ENCODE measurements around the gene BCAP29.

The BCAP29 gene

DNA sequence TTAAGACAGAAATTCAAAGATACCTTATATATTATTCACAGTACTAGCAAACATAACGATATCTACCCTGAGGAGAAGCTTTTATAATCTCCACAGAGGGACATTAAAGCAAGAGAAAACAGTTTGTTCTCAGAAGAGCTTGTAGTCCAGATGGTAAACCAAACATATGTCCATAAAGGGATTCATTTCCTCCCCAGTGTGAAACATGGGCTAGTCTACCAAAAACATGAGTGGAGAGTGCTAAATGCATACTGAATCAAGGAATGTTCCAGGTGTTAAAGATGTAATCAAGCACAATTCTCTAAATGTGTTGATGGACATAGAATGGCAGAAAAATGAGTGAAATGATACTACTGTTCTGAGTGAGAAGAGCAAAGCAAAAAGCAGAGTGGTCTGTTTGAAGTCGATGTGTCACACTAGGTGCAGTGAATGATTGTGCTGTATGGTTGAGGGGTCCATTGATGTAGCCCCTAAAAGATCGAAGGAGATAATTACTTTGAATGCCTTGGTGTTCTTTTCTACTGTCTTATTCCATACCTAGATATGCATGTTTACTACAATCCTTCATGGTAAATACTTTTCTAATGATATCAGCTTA lies 25.3 kb downstream of the BCAP29 start:
- no peaks in the 10 kb centered on the region for H3K9me2 ChIP-seq (replicated peaks; ENCODE audit: insufficient read depth, low read length)
- H3K27ac ChIP-seq (ENCODE audit: low read depth, low read length) = no peak overlapping the region
- H3K4me2 ChIP-seq (ENCODE audit: low read depth, low read length, poor library complexity, severe bottlenecking) = no peak overlapping the region
- no peak overlapping the region for H3K4me3 ChIP-seq (ENCODE audit: insufficient read depth, low read length, poor library complexity, severe bottlenecking)
- peaks cover 20% of the 10 kb centered on the region; the same call in 1 of the 2 replicates for H3K36me3 ChIP-seq (ENCODE audit: low read length)
- H3F3A ChIP-seq (ENCODE audit: insufficient read depth) = 0 out of 2 replicates have a peak, but pooled peaks cover under 1% of the 10 kb centered on the region
- no peak overlapping the region for H2AFZ ChIP-seq (ENCODE audit: low read depth, low read length, severe bottlenecking)
- H3K27me3 ChIP-seq (ENCODE audit: low read length) = no peaks in the 10 kb centered on the region
- TF ChIP-seq EZH2phosphoT487 (conservative IDR thresholded peaks at IDR 0.05; ENCODE audit: low read length) = no peak
- TF ChIP-seq, protein P1, sequence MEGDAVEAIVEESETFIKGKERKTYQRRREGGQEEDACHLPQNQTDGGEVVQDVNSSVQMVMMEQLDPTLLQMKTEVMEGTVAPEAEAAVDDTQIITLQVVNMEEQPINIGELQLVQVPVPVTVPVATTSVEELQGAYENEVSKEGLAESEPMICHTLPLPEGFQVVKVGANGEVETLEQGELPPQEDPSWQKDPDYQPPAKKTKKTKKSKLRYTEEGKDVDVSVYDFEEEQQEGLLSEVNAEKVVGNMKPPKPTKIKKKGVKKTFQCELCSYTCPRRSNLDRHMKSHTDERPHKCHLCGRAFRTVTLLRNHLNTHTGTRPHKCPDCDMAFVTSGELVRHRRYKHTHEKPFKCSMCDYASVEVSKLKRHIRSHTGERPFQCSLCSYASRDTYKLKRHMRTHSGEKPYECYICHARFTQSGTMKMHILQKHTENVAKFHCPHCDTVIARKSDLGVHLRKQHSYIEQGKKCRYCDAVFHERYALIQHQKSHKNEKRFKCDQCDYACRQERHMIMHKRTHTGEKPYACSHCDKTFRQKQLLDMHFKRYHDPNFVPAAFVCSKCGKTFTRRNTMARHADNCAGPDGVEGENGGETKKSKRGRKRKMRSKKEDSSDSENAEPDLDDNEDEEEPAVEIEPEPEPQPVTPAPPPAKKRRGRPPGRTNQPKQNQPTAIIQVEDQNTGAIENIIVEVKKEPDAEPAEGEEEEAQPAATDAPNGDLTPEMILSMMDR (IDR thresholded peaks at IDR 0.05; ENCODE audit: insufficient read depth, low read length, poor library complexity, severe bottlenecking) = no peak
- no peak overlapping the region for H3K9ac ChIP-seq (ENCODE audit: low read length)
- no peaks in the 10 kb centered on the region for H3K79me2 ChIP-seq (ENCODE audit: insufficient read depth, low read length)
- no peaks in the 10 kb centered on the region for H3K9me3 ChIP-seq (ENCODE audit: insufficient read depth, low read length)
- no peaks in the 10 kb centered on the region for H4K20me1 ChIP-seq (ENCODE audit: low read depth, low read length)

DNA sequence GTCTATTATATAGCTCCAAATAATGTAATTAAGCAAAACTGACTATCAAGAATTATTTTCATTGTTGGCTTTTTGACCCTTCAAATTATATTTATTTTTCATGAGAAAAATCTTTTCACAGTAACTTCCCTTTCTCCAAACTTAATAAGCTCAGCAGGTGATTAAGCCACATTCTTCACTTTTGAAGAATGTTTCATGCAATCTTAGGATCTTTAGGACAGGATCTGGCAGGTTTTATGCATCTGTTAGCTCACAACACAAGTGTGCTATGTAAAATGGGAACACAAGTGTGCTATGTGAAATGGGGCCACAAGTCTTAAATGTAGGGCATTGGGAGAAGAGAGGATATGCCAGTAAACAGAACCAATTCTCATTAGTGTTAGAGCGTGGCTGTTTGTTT lies 26.3 kb downstream of the BCAP29 start:
- Histone ChIP-seq H4K20me1 (ENCODE audit: low read depth, low read length) (no peaks in the 10 kb centered on the region), H3K4me3 (ENCODE audit: insufficient read depth, low read length, poor library complexity, severe bottlenecking) (no peak overlapping the region), H3K9me3 (ENCODE audit: insufficient read depth, low read length) (no peaks in the 10 kb centered on the region), H3K36me3 (ENCODE audit: low read length) (peaks cover 15% of the 10 kb centered on the region; the same call in 1 of the 2 replicates), H3F3A (ENCODE audit: insufficient read depth) (no peaks in the 10 kb centered on the region), H3K4me2 (ENCODE audit: low read depth, low read length, poor library complexity, severe bottlenecking) (no peak overlapping the region), H3K27ac (ENCODE audit: low read depth, low read length) (no peak overlapping the region), H3K9me2 (replicated peaks; ENCODE audit: insufficient read depth, low read length) (no peaks in the 10 kb centered on the region), H3K79me2 (ENCODE audit: insufficient read depth, low read length) (no peaks in the 10 kb centered on the region), H2AFZ (ENCODE audit: low read depth, low read length, severe bottlenecking) (no peak overlapping the region), H3K27me3 (ENCODE audit: low read length) (no peaks in the 10 kb centered on the region), H3K9ac (ENCODE audit: low read length) (no peak overlapping the region)
- TF ChIP-seq, protein P1 (IDR thresholded peaks at IDR 0.05; ENCODE audit: insufficient read depth, low read length, poor library complexity, severe bottlenecking) = no peak
- no peak for TF ChIP-seq EZH2phosphoT487 (conservative IDR thresholded peaks at IDR 0.05; ENCODE audit: low read length)

DNA sequence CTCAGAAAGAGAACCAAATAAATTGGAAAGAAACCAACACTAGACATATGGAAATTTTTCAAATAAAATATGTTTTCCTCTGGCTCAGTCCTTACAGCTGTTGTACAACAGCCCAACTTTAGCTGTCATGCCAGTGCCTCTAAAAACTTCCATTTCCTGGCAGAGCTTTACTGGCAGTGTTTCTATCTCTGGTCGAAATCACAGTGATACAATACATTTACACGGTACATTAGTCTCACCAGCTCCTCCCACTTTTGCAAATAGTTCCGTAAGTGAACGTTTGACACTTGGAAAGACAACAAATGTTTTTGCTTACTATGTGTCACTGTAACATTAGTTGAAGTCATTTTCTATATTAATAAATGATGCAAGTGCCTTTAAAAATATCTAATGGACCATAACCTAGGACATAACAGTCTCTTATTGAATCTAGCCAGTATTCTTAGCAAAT lies 29.8 kb downstream of the BCAP29 start:
- H3K36me3 ChIP-seq (ENCODE audit: low read length) = peaks cover 11% of the 10 kb centered on the region; the same call in 1 of the 2 replicates
- H3K79me2 ChIP-seq (ENCODE audit: insufficient read depth, low read length) = no peaks in the 10 kb centered on the region
- no peak overlapping the region for H3K4me3 ChIP-seq (ENCODE audit: insufficient read depth, low read length, poor library complexity, severe bottlenecking)
- no peaks in the 10 kb centered on the region for H3K9me3 ChIP-seq (ENCODE audit: insufficient read depth, low read length)
- H3K27ac ChIP-seq (ENCODE audit: low read depth, low read length) = no peak overlapping the region
- H3K9ac ChIP-seq (ENCODE audit: low read length) = no peak overlapping the region
- no peak overlapping the region for H2AFZ ChIP-seq (ENCODE audit: low read depth, low read length, severe bottlenecking)
- no peaks in the 10 kb centered on the region for H4K20me1 ChIP-seq (ENCODE audit: low read depth, low read length)
- H3K4me2 ChIP-seq (ENCODE audit: low read depth, low read length, poor library complexity, severe bottlenecking) = no peak overlapping the region
- TF ChIP-seq EZH2phosphoT487 (conservative IDR thresholded peaks at IDR 0.05; ENCODE audit: low read length) = no peak
- TF ChIP-seq, protein P1 (IDR thresholded peaks at IDR 0.05; ENCODE audit: insufficient read depth, low read length, poor library complexity, severe bottlenecking) = no peak
- H3F3A ChIP-seq (ENCODE audit: insufficient read depth) = no peaks in the 10 kb centered on the region
- no peaks in the 10 kb centered on the region for H3K27me3 ChIP-seq (ENCODE audit: low read length)
- H3K9me2 ChIP-seq (replicated peaks; ENCODE audit: insufficient read depth, low read length) = no peaks in the 10 kb centered on the region

Measured in SU-DHL-6 (cell line).